NCI-H345 treated with DMSO at 0.1 percent for 48 hours (cell line): Measurements from ENCODE around the gene GMDS.

Source experiments
- DNase-seq: peaks from one replicate; lab custom pipeline; 2025; ENCODE audit not compliant: unreplicated experiment; lab: John Stamatoyannopoulos, UW

The GMDS gene

GRCh38 chr6:1621070-1621701, 624.2 kb downstream of the GMDS start:
- no peak for DNase-seq

- no peak for DNase-seq
Observed at GRCh38 chr6:1620504-1621069, 624.8 kb downstream of the GMDS start.

GRCh38 chr6:1619673-1620503, 625.5 kb downstream of the GMDS start:
- DNase-seq = no peak

- no peak for DNase-seq
Observed at GRCh38 chr6:1619098-1619672, 626.2 kb downstream of the GMDS start.

- DNase-seq = no peak
Observed at GRCh38 chr6:1618311-1619097, 626.9 kb downstream of the GMDS start.

GRCh38 chr6:1617466-1618310, 627.7 kb downstream of the GMDS start:
- DNase-seq = no peak

- no peak for DNase-seq
Observed at GRCh38 chr6:1616701-1617463, 628.5 kb downstream of the GMDS start.

GRCh38 chr6:1615853-1616420, 629.5 kb downstream of the GMDS start:
- no peak for DNase-seq

GRCh38 chr6:1615151-1615852, 630.1 kb downstream of the GMDS start:
- DNase-seq = no peak

GRCh38 chr6:1614448-1615150, 630.8 kb downstream of the GMDS start:
- no peak for DNase-seq

- DNase-seq = no peak
Observed at GRCh38 chr6:1613688-1614447, 631.5 kb downstream of the GMDS start.

GRCh38 chr6:1613346-1613687, 632.1 kb downstream of the GMDS start:
- no peak for DNase-seq

- no peak for DNase-seq
Observed at GRCh38 chr6:1612974-1613306, 632.5 kb downstream of the GMDS start.

GRCh38 chr6:1612299-1612973, 633.0 kb downstream of the GMDS start:
- DNase-seq = no peak

- no peak for DNase-seq
Observed at GRCh38 chr6:1611572-1612298, 633.7 kb downstream of the GMDS start.

GRCh38 chr6:1611322-1611571, 634.2 kb downstream of the GMDS start:
- no peak for DNase-seq
